PFSK-1 (cell line): ENCODE data around the gene PTPN6.

Source experiments
- FOXP2 ChIP-seq: optimal IDR thresholded peaks from 2 replicates; pipeline ENCODE3; 2011; ENCODE audit warnings: borderline replicate concordance, control low read depth, inconsistent platforms; ENCODE audit not compliant: insufficient read depth; ENCODE audit errors: extremely low read length, extremely low read depth
- POLR2AphosphoS5 ChIP-seq: IDR thresholded peaks from 2 replicates; pipeline ENCODE4 v1.6.1; 2012; ENCODE audit warnings: low read depth, mild to moderate bottlenecking, control low read depth, low read length, moderate library complexity
- SIN3A ChIP-seq: IDR thresholded peaks from 2 replicates; pipeline ENCODE4 v1.6.1; 2012; ENCODE audit warnings: mild to moderate bottlenecking, low read length, moderate library complexity, borderline replicate concordance; ENCODE audit not compliant: insufficient read depth
- TAF1 ChIP-seq: IDR thresholded peaks from 2 replicates; pipeline ENCODE4 v1.6.1; 2012; ENCODE audit warnings: low read length, control low read depth, borderline replicate concordance; ENCODE audit not compliant: insufficient read depth
- TF ChIP-seq, protein P1 (sequence below), 2 experiments: IDR thresholded peaks; 2 replicates each; pipeline versions ENCODE4 v1.6.1 to v1.8.0; 2011 to 2012; ENCODE audit warnings: low read depth in 2 of 2, low read length in 2 of 2, control low read depth in 1 of 2, inconsistent platforms in 1 of 2, mild to moderate bottlenecking in 1 of 2, moderate library complexity in 1 of 2; ENCODE audit not compliant: insufficient read depth in 1 of 2

Gene PTPN6

DNA sequence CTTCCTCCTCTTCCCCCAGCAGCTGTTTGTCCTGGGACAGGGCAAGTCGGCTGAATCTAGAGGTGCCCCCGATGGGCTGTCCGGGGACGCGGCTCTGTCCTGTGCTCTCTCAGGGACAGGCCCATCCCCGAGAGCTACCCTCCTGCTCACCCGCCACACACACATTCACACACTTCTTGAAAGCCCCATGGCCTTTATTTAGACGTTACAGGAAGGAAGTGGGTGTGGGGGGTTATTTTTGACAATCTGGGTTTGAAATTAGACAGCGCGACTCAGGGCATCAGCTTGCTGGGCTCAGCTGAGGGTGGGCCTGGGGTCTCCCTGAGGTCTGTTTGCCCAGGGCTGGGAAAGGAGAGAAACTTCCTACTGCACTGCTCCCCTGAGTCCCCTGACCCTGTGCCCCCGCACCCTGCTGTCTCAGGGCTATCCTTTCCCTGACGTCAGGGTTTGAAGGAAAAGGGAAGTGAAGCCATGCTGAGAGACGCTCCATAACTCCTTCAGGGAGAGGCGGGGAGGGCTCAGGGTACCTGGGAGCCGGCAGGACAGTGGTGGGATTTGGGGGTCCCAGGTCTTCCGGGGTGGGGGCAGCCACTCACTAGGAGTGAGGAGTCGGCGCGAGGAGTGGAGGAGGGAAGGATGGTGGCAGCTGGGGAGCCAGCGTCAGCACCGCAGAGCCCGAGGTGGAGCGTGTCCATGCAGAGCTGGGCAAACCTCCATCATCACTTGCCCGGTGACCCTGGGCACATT, 8.1 kb downstream of the PTPN6 start:
- TF ChIP-seq, protein P1, sequence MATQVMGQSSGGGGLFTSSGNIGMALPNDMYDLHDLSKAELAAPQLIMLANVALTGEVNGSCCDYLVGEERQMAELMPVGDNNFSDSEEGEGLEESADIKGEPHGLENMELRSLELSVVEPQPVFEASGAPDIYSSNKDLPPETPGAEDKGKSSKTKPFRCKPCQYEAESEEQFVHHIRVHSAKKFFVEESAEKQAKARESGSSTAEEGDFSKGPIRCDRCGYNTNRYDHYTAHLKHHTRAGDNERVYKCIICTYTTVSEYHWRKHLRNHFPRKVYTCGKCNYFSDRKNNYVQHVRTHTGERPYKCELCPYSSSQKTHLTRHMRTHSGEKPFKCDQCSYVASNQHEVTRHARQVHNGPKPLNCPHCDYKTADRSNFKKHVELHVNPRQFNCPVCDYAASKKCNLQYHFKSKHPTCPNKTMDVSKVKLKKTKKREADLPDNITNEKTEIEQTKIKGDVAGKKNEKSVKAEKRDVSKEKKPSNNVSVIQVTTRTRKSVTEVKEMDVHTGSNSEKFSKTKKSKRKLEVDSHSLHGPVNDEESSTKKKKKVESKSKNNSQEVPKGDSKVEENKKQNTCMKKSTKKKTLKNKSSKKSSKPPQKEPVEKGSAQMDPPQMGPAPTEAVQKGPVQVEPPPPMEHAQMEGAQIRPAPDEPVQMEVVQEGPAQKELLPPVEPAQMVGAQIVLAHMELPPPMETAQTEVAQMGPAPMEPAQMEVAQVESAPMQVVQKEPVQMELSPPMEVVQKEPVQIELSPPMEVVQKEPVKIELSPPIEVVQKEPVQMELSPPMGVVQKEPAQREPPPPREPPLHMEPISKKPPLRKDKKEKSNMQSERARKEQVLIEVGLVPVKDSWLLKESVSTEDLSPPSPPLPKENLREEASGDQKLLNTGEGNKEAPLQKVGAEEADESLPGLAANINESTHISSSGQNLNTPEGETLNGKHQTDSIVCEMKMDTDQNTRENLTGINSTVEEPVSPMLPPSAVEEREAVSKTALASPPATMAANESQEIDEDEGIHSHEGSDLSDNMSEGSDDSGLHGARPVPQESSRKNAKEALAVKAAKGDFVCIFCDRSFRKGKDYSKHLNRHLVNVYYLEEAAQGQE (IDR thresholded peaks at IDR 0.05; ENCODE audit: insufficient read depth in 1 of 2, low read depth in 2 of 2, low read length in 2 of 2), result no peak
- TF ChIP-seq SIN3A (no peak), FOXP2 (no peak), POLR2AphosphoS5 (no peak), TAF1 (no peak)

DNA sequence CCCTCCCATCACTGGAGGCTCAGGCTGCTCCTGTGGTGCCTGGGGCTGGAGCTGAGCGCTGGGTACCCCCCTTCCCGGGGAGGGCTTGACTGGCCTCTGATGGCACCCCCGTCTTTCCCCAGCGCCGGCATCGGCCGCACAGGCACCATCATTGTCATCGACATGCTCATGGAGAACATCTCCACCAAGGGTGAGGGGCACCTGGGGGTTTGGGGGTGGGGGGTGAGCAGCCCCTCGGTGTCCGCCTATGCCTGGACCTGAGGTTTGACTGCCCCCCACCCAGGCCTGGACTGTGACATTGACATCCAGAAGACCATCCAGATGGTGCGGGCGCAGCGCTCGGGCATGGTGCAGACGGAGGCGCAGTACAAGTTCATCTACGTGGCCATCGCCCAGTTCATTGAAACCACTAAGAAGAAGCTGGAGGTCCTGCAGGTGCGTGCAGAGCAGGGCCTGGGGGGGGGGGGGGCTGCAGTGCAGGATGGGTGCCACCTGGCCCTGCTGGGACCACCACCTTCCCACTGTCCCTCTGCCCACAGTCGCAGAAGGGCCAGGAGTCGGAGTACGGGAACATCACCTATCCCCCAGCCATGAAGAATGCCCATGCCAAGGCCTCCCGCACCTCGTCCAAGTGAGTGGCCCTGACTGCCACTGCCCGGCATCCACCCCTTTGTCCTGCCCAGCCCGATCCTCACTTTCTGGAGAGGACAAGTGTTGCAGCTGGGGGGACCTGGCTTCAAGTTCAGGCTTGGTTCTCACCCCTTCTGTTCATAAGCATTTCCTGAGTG, 8.8 kb downstream of the PTPN6 start:
- no peak for TF ChIP-seq FOXP2
- TF ChIP-seq SIN3A, result no peak
- TF ChIP-seq TAF1, result no peak
- no peak for TF ChIP-seq POLR2AphosphoS5
- TF ChIP-seq, protein P1 (IDR thresholded peaks at IDR 0.05; ENCODE audit: insufficient read depth in 1 of 2, low read depth in 2 of 2, low read length in 2 of 2), result no peak

DNA sequence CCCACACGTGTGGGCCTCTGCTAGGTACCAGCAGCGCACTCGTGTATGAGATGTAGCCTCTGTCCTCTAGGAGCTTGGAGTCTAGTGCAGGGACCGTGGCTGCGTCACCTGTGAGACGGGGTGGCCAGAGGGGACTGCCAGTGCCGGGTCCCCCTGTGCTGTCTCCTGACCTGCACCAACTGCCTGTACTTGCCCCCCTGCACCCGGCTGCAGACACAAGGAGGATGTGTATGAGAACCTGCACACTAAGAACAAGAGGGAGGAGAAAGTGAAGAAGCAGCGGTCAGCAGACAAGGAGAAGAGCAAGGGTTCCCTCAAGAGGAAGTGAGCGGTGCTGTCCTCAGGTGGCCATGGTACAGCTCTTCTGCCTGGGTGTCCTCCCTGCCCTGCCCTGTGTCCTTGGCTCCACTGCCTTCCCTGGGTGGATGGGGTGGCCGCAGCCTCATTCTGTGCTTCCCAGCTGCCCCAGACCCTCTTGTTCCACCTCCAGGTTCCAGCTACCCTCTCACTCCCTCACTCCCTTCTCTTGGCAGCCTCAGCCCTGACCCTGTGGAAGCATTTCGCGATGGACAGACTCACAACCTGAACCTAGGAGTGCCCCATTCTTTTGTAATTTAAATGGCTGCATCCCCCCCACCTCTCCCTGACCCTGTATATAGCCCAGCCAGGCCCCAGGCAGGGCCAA, 9.6 kb downstream of the PTPN6 start:
- TF ChIP-seq TAF1 (no peak), POLR2AphosphoS5 (no peak), FOXP2 (no peak), SIN3A (no peak)
- TF ChIP-seq, protein P1 (IDR thresholded peaks at IDR 0.05; ENCODE audit: insufficient read depth in 1 of 2, low read depth in 2 of 2, low read length in 2 of 2), result no peak

DNA sequence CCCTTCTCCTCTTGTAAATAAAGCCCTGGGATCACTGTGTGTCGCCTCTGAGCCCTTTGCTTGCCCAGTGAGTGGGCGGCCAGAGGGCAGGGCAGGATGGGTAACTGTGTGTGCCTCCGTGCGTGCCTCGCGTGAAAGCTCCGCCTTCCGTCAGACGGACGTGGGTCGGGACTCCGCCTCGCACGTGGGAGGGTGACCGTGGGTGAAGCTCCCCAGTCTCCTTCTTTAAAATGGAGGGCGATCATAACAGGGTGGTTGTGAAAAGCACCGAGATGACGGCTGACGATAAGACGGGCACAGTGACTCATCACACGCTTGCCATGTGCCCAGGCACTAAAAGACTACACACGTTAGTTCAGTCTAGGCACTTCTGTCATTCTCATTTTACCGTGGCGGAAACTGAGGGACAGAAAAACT, 10.1 kb downstream of the PTPN6 start:
- no peak for TF ChIP-seq TAF1
- TF ChIP-seq, protein P1 (IDR thresholded peaks at IDR 0.05; ENCODE audit: insufficient read depth in 1 of 2, low read depth in 2 of 2, low read length in 2 of 2), result no peak
- no peak for TF ChIP-seq FOXP2
